Activated effector memory CD4-positive, alpha-beta T cell treated with anti-CD3 and anti-CD28 coated beads, Interleukin-2, amount 50 U/mL, for 16 hours (primary cell): ENCODE measurements around the gene ANKRD6.
"Not testable (repeated sequence)": the region's sequence is repeated elsewhere in the genome, so short reads cannot be mapped to it uniquely, and the experiment has no call there.

Experiments
- DNase-seq: peaks from one replicate; pipeline ENCODE4 v3.0.0-alpha.2; 2020

The ANKRD6 gene

DNA sequence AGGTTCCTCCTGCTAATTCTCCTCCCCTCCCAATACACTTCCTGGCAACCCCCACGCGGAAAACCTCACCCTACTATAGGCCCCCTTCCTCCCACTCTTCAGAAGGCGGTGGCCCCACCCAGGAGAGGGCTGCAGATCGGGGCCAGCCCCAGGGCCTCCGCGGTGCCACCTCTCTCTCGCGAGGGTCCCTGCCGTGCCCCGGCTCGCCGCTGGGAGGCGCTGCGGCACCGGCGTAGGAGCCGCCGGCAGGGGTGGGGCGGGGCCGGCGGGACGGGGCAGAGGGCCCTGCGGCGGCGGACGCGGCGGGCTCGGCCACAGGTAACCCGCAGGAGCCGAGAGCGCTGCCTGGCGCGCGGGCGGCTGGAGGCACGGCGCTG, at the start of gene ANKRD6:
TSS of gene ANKRD6 (plus strand) at position 278 of the 377 bp plus-strand sequence. CDS start 133,825 bp downstream, outside the sequence.
- peak; percentile 94 for DNase-seq

DNA sequence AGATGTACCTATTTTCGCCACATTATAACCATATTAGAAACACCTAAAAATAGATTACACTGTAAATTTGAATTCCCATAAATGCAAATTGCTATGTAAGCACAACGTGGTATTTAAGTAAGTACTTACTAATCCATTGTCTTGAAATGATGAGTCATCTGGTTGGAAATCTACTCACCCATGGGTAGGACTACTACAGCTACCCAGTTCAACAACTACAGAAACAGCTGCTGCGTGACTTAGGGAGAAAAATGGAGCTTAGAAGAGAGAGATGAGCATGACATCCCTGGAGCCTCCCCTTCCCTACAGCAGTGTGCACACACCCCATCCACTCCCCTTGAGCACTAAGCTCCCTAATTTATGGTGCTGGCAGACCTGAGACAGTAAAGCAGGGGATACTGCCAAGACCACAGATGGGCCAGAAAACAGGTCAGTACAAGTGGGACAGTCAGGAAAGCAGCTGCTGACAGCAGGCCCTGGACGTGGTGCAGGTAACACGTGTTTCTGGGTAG, 47.7 kb upstream of the ANKRD6 start:
- DNase-seq, result no peak

DNA sequence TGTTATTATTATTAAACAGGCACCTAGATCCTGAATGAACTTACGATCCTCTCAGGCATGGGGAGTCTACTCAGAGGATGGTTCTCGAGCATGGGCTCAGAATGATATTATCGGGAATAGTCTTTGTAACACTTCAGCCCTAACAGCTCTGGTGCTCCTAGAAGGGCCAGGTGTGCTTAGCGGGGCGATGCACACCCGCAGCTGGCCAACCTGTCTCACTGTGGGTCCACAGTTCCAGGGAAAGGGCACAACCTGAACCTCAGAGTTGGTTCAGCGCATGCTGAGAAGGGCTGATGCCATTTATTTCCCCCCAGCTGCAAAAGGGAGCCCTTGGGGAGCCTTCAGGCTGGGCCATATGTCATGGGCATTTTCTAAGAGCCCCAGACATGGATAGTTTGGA, 47.1 kb upstream of the ANKRD6 start:
- DNase-seq, result no peak

DNA sequence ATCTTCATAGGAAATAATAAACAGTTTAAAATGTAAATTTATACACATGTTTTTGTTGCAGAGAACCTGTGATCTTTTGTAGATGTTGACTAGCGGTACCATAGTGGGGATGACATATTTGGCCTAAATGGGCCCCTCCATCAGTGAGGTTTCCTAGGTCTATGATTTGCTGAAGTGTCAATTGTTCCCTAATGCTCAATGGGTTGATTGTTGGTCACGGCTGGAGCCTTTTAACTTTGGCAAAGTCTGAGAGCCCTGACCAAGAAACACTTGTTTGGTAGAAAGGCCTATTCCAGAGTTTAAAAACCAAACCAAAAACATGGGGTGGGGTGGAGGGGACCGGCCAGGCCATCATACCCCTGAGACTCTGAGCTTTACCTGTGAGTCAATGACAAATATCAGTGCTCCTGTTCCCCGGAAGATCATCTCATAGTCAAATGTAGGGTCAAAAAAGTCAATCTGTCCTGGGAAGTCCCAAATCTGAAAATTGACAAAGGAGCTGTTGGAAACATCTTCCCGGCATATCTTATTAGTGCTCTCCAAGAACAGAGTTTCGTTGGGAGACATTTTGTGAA, 45.9 kb upstream of the ANKRD6 start:
- no peak for DNase-seq

DNA sequence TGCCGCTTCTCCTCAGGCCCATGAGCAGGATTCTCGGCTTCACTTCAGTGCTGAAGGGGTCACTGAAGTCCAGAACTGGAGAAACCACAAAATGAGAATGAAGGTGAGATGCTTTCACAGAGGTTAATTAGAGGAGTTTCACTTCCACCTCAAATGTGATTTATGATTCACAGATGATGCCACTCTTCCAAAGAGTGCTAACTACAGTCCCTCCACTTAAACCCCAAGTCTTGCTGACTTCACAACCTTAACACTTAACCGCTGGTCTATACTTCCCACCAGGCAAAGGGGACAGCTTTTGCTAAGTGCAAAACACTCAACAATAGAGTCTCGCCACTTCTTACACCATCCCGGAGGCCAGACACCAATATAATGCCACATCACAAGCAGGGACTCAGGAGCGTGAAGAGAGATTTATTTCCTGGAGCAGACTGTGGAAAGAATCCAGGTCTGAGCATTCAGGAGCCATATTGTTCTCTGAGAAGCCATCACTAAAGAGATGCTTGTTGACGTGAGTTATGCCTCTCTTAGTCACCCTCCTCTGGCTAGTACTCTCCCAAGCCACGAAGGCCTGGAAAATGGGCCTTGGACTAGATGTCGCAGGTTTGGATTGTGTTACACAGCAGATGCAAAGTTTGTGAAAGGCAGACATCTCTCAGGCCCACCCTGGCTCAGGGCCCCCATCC, 45.3 kb upstream of the ANKRD6 start:
- DNase-seq, result no peak

DNA sequence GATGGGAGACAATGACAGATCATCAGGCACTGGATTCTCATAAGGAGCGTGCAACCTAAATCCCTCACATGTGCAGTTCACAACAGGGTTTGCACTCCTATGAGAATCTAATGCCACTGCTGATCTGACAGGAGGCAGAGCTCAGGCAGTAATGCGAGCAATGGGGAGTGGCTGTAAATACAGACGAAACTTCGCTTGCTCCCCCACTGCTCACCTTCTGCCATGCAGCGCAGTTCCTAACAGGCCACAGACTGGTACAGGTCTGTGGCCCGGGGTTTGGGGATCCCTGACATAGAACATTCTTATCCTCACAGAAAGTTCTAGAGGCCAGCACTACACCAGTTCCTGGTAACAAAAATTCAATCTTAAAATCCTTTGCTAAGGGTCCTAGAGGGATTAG, 44.1 kb upstream of the ANKRD6 start:
- DNase-seq, result no peak

DNA sequence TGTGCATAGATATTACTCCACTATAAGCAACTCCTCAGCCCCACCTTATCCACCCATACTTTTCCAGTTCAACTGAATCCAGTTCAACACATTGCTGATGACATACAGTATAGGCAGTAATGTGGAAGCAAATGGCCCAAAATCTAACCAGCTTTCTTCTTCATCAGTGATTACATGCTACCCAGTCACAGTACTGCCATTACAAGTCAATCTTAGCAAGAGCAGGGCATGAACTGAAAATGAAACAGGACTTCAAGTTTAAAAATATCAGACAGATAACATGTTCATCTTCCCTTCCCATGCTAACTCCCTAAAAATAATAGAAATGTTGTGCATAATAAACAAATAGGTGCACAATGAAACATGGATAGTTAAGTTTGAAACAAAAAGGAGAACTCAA, 40.1 kb upstream of the ANKRD6 start:
- no peak for DNase-seq

DNA sequence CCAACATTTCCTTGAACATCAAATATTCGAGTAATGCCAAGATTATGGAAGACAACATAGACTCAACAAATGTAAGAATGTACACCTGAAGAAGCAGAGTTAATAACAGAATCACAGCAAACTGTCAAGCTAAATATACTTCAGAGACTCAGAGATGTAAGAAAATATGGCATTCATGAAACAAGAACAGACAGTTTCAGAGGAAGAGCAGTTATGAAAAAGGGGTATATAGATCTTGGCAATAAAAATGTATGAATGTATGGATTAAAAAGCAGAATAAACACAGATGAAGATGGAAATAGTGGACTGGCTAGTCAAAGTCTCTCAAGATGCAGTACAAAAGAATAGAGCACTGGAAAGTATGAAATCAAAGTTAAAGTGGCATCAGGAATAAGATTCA, 39.3 kb upstream of the ANKRD6 start:
- DNase-seq, result no peak

DNA sequence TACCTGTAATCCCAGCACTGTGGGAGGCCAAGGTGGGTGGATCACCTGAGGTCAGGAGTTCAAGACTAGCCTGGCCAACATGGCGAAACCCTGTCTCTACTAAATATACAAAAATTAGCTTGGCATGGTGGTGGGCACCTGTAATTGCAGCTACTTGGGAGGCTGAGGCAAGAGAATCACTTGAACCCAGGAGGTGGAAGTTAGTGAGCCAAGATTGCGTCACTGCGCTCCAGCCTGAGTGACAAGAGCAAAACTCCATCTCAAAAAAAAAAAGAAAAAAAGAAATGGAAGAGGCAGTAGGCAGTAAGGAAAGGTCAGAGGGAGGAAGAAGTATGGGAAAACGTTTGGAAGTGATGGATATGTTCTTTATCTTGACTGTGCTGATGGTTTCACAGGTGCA, 35.1 kb upstream of the ANKRD6 start:
- not testable (repeated sequence) for DNase-seq

DNA sequence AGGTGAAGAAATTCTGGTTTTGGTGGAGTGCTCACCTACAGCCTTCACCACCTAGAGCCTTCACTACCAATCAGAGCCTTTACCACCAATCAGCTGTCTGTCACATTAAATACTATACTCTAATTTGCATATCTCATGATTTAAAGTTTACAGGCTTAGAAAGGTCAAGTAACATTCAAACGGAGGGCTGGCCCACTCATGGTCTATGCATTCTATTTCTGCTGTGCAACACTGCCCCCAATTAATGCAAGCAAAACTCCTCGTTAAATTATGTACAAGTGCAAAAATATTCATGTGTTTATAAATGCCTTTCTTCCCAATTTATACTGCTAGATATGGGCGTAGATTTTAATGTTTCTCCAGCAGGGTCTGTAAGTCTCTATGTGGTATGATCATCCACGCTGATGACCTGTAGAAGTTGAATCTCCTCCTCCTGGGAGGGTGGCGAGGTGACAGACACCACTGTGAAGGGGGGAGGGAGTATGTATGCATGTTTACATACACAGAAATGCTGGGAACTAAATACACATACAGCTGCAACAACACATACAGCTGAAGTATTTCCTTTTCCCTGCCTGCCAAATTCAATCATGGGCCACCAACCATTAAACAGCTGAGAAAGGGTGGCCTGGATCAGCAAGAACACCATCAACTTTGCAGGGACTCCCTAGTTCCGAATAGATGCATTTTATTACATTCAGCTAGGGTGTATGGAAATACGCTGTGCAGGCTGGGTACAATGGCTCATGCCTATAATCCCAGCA, 34.0 kb upstream of the ANKRD6 start:
- no peak for DNase-seq

DNA sequence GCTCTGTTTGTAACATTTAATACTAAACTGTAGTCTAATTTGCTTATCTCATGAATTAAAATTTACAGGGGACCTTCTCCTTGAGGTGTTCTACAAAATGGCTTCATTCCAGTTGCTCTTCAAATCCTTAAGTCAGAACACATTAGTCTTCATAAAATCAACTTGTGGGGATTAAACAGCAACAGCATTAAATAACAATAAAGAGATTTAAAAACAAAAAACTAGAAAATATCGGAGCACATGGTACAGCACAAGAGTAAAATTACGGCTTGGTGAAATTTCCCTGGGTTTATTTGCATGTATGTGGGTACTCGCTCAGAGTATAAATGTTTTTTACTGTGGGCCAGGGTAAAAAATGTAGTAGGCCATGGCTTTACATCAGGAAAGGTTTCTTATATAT, 32.9 kb upstream of the ANKRD6 start:
- DNase-seq, result no peak

DNA sequence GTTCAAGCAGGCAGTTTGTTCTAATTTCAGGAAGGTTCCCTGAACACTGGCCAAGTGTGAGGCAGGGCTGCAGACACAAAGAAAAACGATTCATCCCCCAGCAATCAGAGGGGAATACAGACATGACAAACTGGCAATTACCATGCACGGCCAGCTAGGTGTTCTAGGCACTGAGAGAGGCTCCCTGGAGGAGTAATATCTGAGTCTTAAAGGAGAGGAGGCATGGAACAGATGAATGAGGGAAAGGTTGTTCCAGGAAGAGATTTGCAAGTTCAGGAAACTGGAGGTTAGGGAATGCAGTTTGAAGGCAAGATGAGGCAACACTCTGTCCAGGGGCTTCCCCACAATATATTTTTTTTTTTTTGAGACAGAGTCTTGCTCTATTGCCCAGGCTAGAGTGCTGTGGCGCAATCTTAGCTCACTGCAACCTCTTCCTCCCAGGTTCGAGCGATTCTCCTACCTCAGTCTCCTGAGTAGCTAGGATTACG, 32.0 kb upstream of the ANKRD6 start:
- no peak for DNase-seq

DNA sequence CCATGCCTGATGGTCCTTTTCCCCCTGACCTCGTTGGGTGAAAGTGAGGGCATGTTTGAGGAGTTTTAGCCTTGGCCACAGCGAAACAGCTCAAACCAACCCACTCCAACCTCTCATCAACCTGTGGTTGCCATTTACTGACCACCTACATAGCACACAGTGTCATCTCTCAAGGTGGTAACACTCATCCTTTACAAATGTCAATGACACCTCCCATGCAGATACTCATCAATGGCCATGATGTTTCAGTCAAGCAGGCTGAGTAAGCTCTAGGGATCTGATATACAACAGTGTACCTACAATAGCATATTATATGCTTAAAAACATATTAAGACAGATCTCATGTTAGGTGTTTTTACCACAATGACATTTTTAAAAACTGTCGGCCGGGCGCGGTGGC, 30.2 kb upstream of the ANKRD6 start:
- DNase-seq, result no peak

DNA sequence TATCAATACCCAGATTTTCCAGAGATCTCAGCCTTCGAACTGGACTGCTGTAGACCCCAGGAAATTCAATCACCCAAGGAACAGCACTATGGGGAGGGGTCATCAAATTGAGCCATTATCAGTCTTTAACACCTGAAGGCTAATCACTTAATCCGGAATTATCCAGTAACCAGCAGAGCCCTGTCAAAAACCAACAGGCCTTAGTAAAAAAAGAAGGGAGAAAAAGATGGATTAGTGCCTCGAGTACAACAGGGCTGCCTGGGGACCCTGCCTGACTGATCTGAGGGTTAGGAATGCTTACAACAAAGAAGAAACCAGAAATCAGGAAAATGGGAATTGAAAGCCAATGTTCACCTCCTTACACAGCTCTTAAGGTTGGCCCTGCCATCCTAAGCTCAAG, 28.4 kb upstream of the ANKRD6 start:
- no peak for DNase-seq

DNA sequence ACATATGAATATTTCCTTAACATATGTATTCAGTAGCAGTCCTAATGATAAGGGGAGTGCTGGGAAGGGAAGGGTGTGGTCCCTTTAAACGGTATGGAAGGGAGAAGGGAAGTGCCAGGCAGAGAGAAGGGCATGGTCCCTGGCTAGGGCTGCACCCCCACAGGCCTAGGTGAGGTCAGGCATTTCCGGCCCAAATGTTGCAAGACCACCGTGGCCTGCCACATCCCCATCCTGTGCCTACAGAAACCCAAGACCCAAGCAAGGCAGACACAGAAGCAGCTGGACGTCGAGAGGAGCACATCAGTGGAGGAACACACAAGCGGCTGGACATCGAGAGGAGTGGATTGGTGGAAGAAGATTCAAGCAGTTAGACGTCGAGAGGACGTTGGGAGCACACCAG, 26.8 kb upstream of the ANKRD6 start:
- DNase-seq, result no peak

DNA sequence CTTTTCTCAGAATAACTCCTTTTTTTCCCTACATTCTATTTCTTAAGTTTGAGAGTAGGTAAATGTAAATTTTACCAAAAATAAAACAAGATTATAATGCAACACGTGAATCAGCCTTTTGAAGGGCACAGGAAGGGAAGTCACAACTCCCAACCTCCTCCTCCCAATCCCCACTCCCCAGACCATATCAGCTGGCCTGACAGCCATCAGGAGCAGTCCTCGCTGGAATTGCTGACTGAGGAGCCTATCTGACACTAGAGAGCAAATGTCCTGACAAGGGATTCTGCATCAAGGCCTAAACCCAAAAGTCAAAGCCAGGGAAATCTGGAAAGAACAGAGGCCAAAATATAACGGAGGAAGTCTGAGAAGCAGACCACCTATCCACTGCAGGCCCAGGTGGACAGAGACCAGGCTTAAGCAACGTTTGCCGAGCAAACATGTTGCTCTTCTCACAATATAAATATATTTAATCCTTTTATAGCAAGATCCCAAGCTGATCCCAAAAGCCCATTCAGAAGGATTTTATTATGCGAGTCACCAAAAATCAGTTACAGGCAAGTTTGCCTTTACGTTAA, 23.4 kb upstream of the ANKRD6 start:
- no peak for DNase-seq

DNA sequence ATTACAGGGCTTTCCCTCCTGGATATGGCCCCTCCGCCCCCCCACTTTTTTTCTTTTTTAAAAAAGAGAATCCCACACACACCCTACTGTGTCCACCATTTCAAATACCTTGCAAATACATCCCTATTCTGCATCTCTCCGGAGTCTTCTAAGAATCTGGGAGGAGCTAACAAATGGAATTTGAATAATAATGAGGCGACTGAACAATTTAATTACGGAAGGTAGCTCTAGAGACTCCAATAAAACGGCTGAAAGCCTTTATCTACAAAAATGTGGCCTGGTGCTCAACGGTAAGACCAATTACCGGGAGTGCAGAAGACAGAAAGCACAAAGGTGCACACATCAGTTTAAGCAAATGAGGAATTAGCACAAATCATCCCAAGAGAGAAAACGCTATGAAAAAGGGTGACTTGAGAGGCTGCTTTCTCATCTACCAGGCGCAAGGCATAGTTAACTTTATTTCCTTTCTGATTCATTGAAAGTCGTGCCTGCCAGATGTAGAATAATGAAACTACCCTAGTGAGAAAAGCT, 22.7 kb upstream of the ANKRD6 start:
- DNase-seq, result no peak

DNA sequence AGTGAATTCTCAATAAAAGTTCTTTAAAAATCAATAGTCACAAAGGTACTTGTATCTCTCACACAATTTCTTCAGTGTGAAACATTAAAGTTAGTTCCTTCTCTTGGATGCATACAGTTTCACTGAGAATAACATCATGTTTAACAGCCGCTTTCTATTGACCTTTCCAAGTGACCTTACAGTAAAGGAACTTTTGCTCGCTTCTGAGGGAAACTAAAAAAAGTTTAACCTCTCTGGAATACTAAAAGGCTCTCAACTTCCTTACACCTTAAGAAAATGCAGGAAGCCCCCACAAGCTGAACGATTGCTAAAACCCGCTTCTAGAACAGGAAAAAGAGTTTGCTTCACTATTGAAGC, 22.2 kb upstream of the ANKRD6 start:
- DNase-seq, result no peak

DNA sequence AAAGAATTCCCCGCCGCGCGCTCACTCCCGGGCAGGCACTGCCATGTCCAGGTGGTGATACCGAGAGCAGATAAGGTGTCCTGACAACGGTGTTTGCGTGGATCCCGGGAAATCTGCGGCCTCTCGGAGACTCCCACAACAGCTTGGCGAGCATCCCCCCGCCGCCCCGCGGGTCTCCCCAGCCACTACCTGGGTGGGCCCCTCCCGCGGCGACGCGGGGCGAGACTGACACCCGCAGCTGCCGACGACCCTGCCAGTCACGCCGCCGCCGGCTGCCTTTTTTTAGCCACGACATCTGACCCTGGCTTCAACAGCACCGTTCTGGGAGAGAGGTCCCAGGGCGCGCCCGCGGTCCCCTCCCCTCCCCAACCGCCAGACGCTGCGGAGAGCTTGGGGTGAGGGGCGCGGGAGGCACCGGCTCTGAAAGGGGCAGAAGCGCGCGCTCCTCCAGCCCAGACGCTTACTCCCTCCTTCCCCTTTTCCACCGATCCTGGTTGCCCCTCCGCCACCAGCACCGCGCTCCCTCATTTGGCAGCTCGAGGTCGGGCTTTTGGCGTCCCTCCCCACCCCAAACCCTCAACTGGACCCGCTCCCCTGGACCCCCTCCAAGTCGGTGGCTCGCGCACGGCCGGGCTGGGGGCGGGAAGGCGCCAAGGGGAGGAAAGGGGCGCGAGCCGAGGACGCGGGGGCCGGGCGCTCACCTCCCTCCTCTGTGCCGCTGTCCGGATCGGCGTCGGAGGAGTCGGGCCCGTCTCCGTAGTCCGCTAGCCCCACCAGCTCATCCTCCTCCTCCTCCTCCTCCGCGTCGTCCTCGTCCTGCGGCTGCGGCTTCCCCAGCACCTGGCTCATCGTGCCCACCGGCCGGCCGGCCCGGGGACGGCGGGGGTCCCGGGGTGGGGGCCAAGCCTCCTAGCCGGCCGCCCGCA, 21.5 kb upstream of the ANKRD6 start:
- peak; percentile 67 for DNase-seq

DNA sequence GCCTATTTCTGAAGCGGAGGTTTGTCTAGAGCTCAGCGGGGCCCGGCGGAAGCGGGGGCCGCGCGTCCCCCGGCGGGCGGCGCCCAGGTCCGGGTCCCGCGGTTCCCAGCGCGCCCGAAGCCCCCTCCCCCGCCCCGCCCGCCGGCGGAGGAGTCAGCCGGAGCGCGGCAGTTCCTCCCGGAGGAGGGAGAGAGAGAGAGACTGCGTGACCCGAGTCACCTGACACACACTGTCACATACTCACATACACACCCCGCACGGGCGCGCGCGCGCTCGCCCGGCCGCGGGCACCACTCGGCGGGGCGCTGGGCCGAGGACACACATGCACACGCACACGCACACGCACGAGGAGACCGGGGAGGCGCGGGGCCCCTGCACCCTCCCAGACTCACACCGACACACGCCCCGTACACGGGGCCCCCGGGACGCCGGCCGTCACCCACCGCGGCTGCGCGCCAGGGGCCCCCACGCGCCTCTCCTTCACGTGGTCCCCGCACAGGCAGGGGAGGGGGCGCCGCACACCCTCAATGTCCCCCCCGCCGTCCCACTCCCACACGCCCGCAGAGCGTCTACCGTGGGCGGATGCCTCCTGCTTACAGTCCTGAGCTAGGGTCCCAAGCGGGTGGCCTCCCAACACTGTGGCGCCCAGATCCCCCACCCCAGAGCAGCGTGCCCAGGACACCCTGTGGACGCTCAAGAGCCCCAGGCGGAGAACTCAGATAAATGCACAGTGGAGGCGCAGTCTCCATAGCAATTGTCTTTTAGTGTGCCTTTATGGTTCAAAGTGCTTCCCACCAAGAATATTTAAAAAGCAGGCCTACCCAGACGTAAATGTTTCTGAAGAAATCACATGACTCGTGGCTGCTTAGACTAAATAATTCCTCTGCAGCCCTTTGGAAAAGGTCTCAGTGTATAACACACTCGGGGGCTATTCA, 20.6 kb upstream of the ANKRD6 start, which contains the start of gene RRAGD:
TSS of gene RRAGD (minus strand) at position 203 of the 935 bp plus-strand sequence. CDS start 280 bp downstream, outside the sequence.
- DNase-seq, result peak; percentile 84

DNA sequence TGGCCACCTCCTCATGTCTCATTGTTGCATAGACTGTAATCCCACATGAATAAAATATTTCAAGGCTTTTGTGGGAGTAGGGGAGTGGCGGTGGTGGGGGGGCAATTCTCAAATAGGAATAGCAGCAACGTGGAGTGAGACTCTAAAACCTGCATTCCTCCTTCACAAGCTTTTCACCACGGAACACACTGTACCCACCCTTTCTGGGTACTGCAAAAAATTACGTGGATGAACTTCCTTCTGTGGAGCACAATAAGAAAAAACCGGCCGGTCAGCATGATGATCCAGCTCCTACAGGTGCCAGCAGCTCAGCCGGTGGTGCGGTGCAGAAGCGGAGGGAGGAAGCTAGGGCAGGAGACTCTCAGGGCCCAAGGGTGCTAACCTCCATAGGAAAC, 19.9 kb upstream of the ANKRD6 start:
- DNase-seq, result no peak
